K562 (cell line): Measurements from ENCODE around the gene PHKB. TPM values are rescaled to one million over a fixed set of nuclear protein-coding genes. Genes with fewer than 3 reads are reported as not detected.
A peak's percentile ranks its signal among the peaks of the same experiment; 100 is the strongest.

Source experiments
- ATAC-seq: fragments of 200-7000 bp; cut with Tn5 transposase; 3 replicates; pipeline ENCODE4 v1.9.1; 2020; ENCODE audit warnings: moderate library complexity
- BruUV-seq: library from RNA; stranded (reverse); fragments of 400-500 nt; replicated peaks from 2 replicates; lab custom pipeline; 2021; lab: Mats Ljungman, UMichigan
- CTCF ChIA-PET: fragments of 300-600 bp; formaldehyde crosslinking; extraction: SDS; loops from one replicate; lab custom pipeline; 2021; ENCODE audit warnings: low intra/inter-chr PET ratio; lab: Yijun Ruan, JAX
- POLR2A ChIA-PET: fragments of 300-600, 350-650 bp; sonication (Branson Sonifier 250); formaldehyde crosslinking; extraction: SDS; loops from one replicate; lab custom pipeline; 2021; ENCODE audit warnings: antibody characterized with exemption, inconsistent platforms; lab: Yijun Ruan, JAX
- DNase-seq, 4 experiments: peaks; one replicate each; pipeline versions ENCODE4 v3.0.0 to v3.0.0-alpha.2; 2011 to 2018; ENCODE audit warnings: low spot score in 3 of 4, mixed read lengths in 3 of 4; ENCODE audit errors: extremely low read depth in 1 of 4
- FAIRE-seq: peaks from 2 replicates; lab custom pipeline; 2011; peaks lifted over from hg19 to GRCh38; lab: Jason Lieb, UNC
- H2AFZ ChIP-seq: 2 replicates; pipeline ENCODE4 v1.6.0; 2011; ENCODE audit warnings: low read depth, low read length, control low read depth, inconsistent platforms
- H3K27ac ChIP-seq: fragments of 200-600 bp; 3 replicates; pipeline ENCODE4 v1.8.0; 2011; ENCODE audit warnings: low read depth, mild to moderate bottlenecking, control low read depth, inconsistent platforms, low read length, moderate library complexity, mixed read lengths; ENCODE audit errors: extremely low read depth
- H3K27me3 ChIP-seq, 2 experiments: fragments of 300-600 bp in 1 of 2; 2 replicates in 1 of 2; 3 replicates in 1 of 2; pipeline versions ENCODE4 v1.6.0 to v1.8.0; 2011; ENCODE audit warnings: inconsistent platforms in 2 of 2, low read length in 2 of 2, mild to moderate bottlenecking in 1 of 2, mixed read lengths in 1 of 2, moderate library complexity in 1 of 2; ENCODE audit not compliant: control insufficient read depth in 2 of 2, insufficient read depth in 2 of 2
- H3K36me3 ChIP-seq: fragments of 300-600 bp; 3 replicates; pipeline ENCODE4 v1.8.0; 2011; ENCODE audit warnings: mild to moderate bottlenecking, low read length, inconsistent platforms; ENCODE audit not compliant: control insufficient read depth, insufficient read depth
- H3K4me1 ChIP-seq, 2 experiments: fragments of 200-600 bp in 1 of 2; replicated peaks in 1 of 2; 2 replicates in 1 of 2; 3 replicates in 1 of 2; pipeline versions ENCODE4 v1.5.1 to v1.8.0; 2011; ENCODE audit warnings: inconsistent platforms in 2 of 2, low read length in 2 of 2, mild to moderate bottlenecking in 1 of 2, mixed read lengths in 1 of 2, moderate library complexity in 1 of 2; ENCODE audit not compliant: control insufficient read depth in 2 of 2, insufficient read depth in 2 of 2
- H3K4me2 ChIP-seq: 2 replicates; pipeline ENCODE4 v1.6.1; 2011; ENCODE audit warnings: low read length, control low read depth, inconsistent platforms, mixed read lengths; ENCODE audit not compliant: insufficient read depth
- H3K4me3 ChIP-seq: fragments of 200-600 bp; sonication (generic), shearing (Covaris generic); 2 replicates; pipeline ENCODE4 v1.5.1; 2016; ENCODE audit warnings: control low read depth, inconsistent platforms
- H3K79me2 ChIP-seq: fragments of 200-600 bp; 3 replicates; pipeline ENCODE4 v1.8.0; 2011; ENCODE audit warnings: low read length, inconsistent platforms; ENCODE audit not compliant: control insufficient read depth, insufficient read depth
- H3K9ac ChIP-seq, 2 experiments: 2 replicates each; pipeline versions ENCODE4 v1.6.0 to v1.6.1; 2011; ENCODE audit warnings: low read depth in 2 of 2, low read length in 2 of 2, control low read depth in 1 of 2, inconsistent platforms in 1 of 2, mild to moderate bottlenecking in 1 of 2, mixed read lengths in 1 of 2; ENCODE audit not compliant: insufficient read depth in 1 of 2
- H3K9me1 ChIP-seq: one replicate; pipeline ENCODE4 v1.6.0; 2011; ENCODE audit warnings: inconsistent platforms, mild to moderate bottlenecking, low read length, moderate library complexity; ENCODE audit not compliant: control insufficient read depth, insufficient read depth
- H3K9me3 ChIP-seq: replicated peaks from 2 replicates; pipeline ENCODE4 v1.5.1; 2011; ENCODE audit warnings: low read depth, low read length, inconsistent platforms; ENCODE audit not compliant: control insufficient read depth, insufficient read depth
- H4K20me1 ChIP-seq: replicated peaks from 2 replicates; pipeline ENCODE4 v1.6.1; 2011; ENCODE audit warnings: low read length, inconsistent platforms, mixed read lengths; ENCODE audit not compliant: control insufficient read depth, insufficient read depth
- ATF1 ChIP-seq, 2 experiments: fragments of 450-650 bp in 1 of 2; IDR thresholded peaks; 2 replicates each; pipeline ENCODE4 v1.6.1; 2016; ENCODE audit warnings: missing compliant biosample characterization in 1 of 2, missing genetic modification characterization in 1 of 2
- ATF7 ChIP-seq: fragments of 450-650 bp; IDR thresholded peaks from 2 replicates; pipeline ENCODE4 v1.7.1; 2014; ENCODE audit warnings: mild to moderate bottlenecking, moderate library complexity
- CREB1 ChIP-seq, 2 experiments: sonication (generic) in 1 of 2; formaldehyde crosslinking in 1 of 2; IDR thresholded peaks; 2 replicates each; pipeline versions ENCODE4 v1.6.1 to v1.8.0; 2012 to 2022; ENCODE audit warnings: inconsistent platforms in 1 of 2, mild to moderate bottlenecking in 1 of 2, missing genetic modification reagents in 1 of 2, moderate library complexity in 1 of 2
- CREB3L1 ChIP-seq: fragments of 450-650 bp; IDR thresholded peaks from 2 replicates; pipeline ENCODE4 v1.6.1; 2014; ENCODE audit warnings: low read depth, mild to moderate bottlenecking, moderate library complexity, borderline replicate concordance
- DMBX1 ChIP-seq: fragments of 250-450 bp; sonication (Bioruptor Pico); IDR thresholded peaks from 2 replicates; pipeline ENCODE4 v1.8.0; 2022; ENCODE audit warnings: inconsistent platforms, mild to moderate bottlenecking, moderate library complexity, borderline replicate concordance
- DNMT1 ChIP-seq: fragments of 450-650 bp; IDR thresholded peaks from 2 replicates; pipeline ENCODE4 v1.6.1; 2016; ENCODE audit warnings: antibody characterized with exemption, mild to moderate bottlenecking
- EP400 ChIP-seq: fragments of 450-650 bp; IDR thresholded peaks from 2 replicates; pipeline ENCODE4 v1.6.1; 2017; ENCODE audit warnings: antibody characterized with exemption, mild to moderate bottlenecking, moderate library complexity
- FOSL1 ChIP-seq: fragments of 200-800 bp; sonication (Bioruptor generic); conservative IDR thresholded peaks from 2 replicates; pipeline ENCODE4 v1.6.1; 2016; ENCODE audit warnings: missing genetic modification characterization, missing compliant biosample characterization
- HMBOX1 ChIP-seq: sonication (generic); IDR thresholded peaks from 2 replicates; pipeline ENCODE4 v1.6.1; 2016
- MIER1 ChIP-seq: fragments of 450-650 bp; IDR thresholded peaks from 2 replicates; pipeline ENCODE4 v1.6.1; 2016; ENCODE audit warnings: antibody characterized with exemption, mild to moderate bottlenecking, low read depth
- NCOR1 ChIP-seq: fragments of 450-650 bp; IDR thresholded peaks from 2 replicates; pipeline ENCODE4 v1.6.1; 2016; ENCODE audit warnings: mild to moderate bottlenecking, moderate library complexity
- NR3C1 ChIP-seq: sonication (generic); formaldehyde crosslinking; IDR thresholded peaks from 2 replicates; pipeline ENCODE4 v1.8.1; 2022; ENCODE audit warnings: missing genetic modification reagents
- PBX2 ChIP-seq, 2 experiments: IDR thresholded peaks in 1 of 2; conservative IDR thresholded peaks in 1 of 2; 2 replicates each; pipeline ENCODE4 v1.6.1; 2016; ENCODE audit warnings: low read depth in 2 of 2, mild to moderate bottlenecking in 1 of 2, missing compliant biosample characterization in 1 of 2, missing genetic modification characterization in 1 of 2, moderate library complexity in 1 of 2
- SMAD4 ChIP-seq: fragments of 250-450 bp; sonication (Bioruptor Pico); conservative IDR thresholded peaks from 2 replicates; pipeline ENCODE4 v1.8.0; 2021; ENCODE audit warnings: inconsistent platforms, mild to moderate bottlenecking, moderate library complexity
- TBP ChIP-seq: optimal IDR thresholded peaks from 2 replicates; pipeline ENCODE3; 2011; ENCODE audit warnings: low read depth, low read length, improper control_type of control experiment
- ZNF12 ChIP-seq: sonication (generic); formaldehyde crosslinking; IDR thresholded peaks from 2 replicates; pipeline ENCODE4 v1.4.0; 2020; ENCODE audit warnings: mild to moderate bottlenecking, missing genetic modification reagents
- ZNF23 ChIP-seq: fragments of 250-450 bp; sonication (Bioruptor Pico); IDR thresholded peaks from 2 replicates; pipeline ENCODE4 v1.4.0; 2020; ENCODE audit warnings: mild to moderate bottlenecking
- WGBS: fragments of 100-300 bp; shearing (Covaris generic); methylation state at CpG from one replicate; pipeline ENCODE4 v1.1.6; 2016; ENCODE audit warnings: low coverage, mixed read lengths; ENCODE audit not compliant: insufficient coverage; ENCODE audit errors: missing lambda C conversion rate; 5-methylcytosine and 5-hydroxymethylcytosine counted together
- in situ Hi-C: fragments of 300-500 bp; cut with MboI; formaldehyde crosslinking; loops from 4 replicates; pipeline ENCODE4 v1.15.0; 2018; ENCODE audit warnings: inconsistent platforms, mixed read lengths
- intact Hi-C: fragments of 100-400 bp; cut with micrococcal nuclease; formaldehyde crosslinking; loops from 2 replicates; pipeline ENCODE4 v1.14.2; 2022
- polyA plus RNA-seq, 8 experiments: library from polyadenylated mRNA; depleted of rRNA in 4 of 8; stranded (reverse) in 5 of 8; unstranded in 3 of 8; fragments of >200 nt; fragmentation: Nextera tagmentation in 2 of 8; fragmentation: Illumina TruSeq in 1 of 8; extraction: Ambion mirVana in 2 of 8; extraction: Trizol in 1 of 8; gene quantifications; 2 replicates each; pipeline versions ENCODE4 v1.2.1 to v1.2.3, GENCODE V29; 2011 to 2014; ENCODE audit warnings: inconsistent platforms in 1 of 8, missing spikeins in 1 of 8
- total RNA-seq, 7 experiments: library from RNA; depleted of rRNA in 6 of 7; stranded (reverse); fragments of >200 nt in 6 of 7; fragmentation: Illumina TruSeq in 2 of 7; extraction: Trizol in 2 of 7; gene quantifications; 2 replicates each; pipeline versions ENCODE4 v1.2.1 to v1.2.3, GENCODE V29; 2011 to 2021; ENCODE audit warnings: low replicate concordance in 1 of 7

PHKB gene
- total and polyA plus RNA-seq, 9 of the 15 experiments (the other 6 are each of a cell fraction or from before 2014, with no cell fraction given), result 24.7 to 92.3 (median 67.0) TPM

GRCh38 chr16:47519996-47520679 lies 59.0 kb downstream of the PHKB start:
- Histone ChIP-seq H3K9me3 (no peaks in the 10 kb centered on the region), H3K79me2 (peaks cover 27% of the 10 kb centered on the region), H4K20me1 (0 out of 2 replicates have a peak, but pooled peaks cover 3% of the 10 kb centered on the region), H3K27ac (peak overlapping the region; percentile 36; the same call in 1 of the 3 replicates), H3K9me1 (no peaks in the 10 kb centered on the region), H3K4me3 (no peak overlapping the region), H3K27me3 (no peaks in the 10 kb centered on the region), H3K4me1 (peaks cover 0 to 17% of the 10 kb centered on the region in 2 experiments; a peak in 3 of 5 replicates), H3K36me3 (peaks cover 40% of the 10 kb centered on the region), H3K4me2 (no peak overlapping the region), H3K9ac (no peak overlapping the region), H2AFZ (no peak overlapping the region)
- DNase-seq (peak; percentile 44 to 81 (median 62)), ATAC-seq (peak; percentile 92), FAIRE-seq (peak; percentile 90)
- in situ Hi-C loops, result no loop called here
- POLR2A ChIA-PET, result no interaction called here
- no TSS peak for BruUV-seq
- CTCF ChIA-PET, result no interaction called here
- WGBS, result 3% methylated on average over 2 of the region's 2 CpGs
- intact Hi-C loops, result loop anchor here (5.0 kb wide), 1 partner anchor 53 kb away; no protein-coding TSS in a partner anchor
- TF ChIP-seq DMBX1 (CRISPR knock-in tag) (no peak), ZNF12 (CRISPR knock-in tag) (no peak), FOSL1 (tag) (peak; percentile 76), EP400 (peak; percentile 47), ZNF23 (CRISPR knock-in tag) (no peak), ATF1 (CRISPR knock-in tag; IDR thresholded peaks at IDR 0.05) (no peak), ATF1 (tag; IDR thresholded peaks at IDR 0.05) (peak; percentile 71), CREB1 (IDR thresholded peaks at IDR 0.05) (peak; percentile 42), CREB1 (CRISPR knock-in tag; IDR thresholded peaks at IDR 0.05) (peak; percentile 64), DNMT1 (no peak), SMAD4 (no peak), ATF7 (no peak), MIER1 (no peak), CREB3L1 (peak; percentile 79; the same call in 1 of the 2 replicates), PBX2 (CRISPR knock-in tag; IDR thresholded peaks at IDR 0.05; ENCODE audit: low read depth) (no peak), PBX2 (tag; conservative IDR thresholded peaks at IDR 0.05; ENCODE audit: low read depth) (peak; percentile 67), NR3C1 (CRISPR knock-in tag) (no peak), HMBOX1 (peak; percentile 44; the same call in 1 of the 2 replicates), TBP (no peak), NCOR1 (peak; percentile 73)
